Right lobe of liver (tissue), 4 donors: Measurements from ENCODE around the gene TTBK2.

Experiments
- POLR2A ChIP-seq: fragments of 450-650 bp; IDR thresholded peaks from one replicate; pipeline ENCODE4 v1.6.1; 2017; ENCODE audit warnings: antibody characterized with exemption, mild to moderate bottlenecking
- TF ChIP-seq, protein P1 (sequence below), 4 donors: fragments of 200-600 bp in 3 of 4; fragments of 450-650 bp in 1 of 4; IDR thresholded peaks; one replicate each; pipeline versions ENCODE4 v1.5.1 to v1.8.0; 2016 to 2022; ENCODE audit warnings: antibody characterized with exemption in 4 of 4, mild to moderate bottlenecking in 2 of 4
- donor health status: DM: no; HTN: no; CAD: no.
- donor health status: DM: no; HTN: no; CAD: no.
- donor health status: DM: no; HTN: yes; CAD: no.

DNA sequence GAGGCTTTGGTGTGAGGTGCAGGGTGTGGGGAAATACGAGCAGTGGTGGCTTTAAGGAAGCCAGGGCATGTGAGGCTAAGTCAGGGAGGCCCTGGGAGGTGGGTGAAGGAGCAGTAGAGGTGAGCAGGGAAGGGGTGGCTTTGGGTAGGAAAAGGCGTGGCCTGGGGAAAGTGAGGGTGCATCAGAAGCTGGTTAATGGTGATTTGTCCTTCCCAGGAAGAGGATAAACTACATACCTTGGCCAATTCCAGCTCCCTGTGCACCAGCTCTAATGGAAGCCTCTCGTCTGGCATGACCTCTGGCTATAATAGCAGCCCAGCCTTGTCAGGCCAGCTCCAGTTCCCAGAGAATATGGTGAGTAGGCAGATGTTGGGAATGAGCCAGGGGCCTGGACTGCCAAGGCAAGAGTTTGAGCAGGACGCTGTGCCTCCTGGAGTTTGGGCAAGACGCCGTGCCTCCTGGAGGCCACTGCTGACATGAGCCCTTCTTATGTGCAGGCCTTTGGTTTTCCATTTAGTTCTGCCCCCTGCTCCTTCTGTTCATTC, 225.0 kb downstream of the TTBK2 start:
- TF ChIP-seq, protein P1, sequence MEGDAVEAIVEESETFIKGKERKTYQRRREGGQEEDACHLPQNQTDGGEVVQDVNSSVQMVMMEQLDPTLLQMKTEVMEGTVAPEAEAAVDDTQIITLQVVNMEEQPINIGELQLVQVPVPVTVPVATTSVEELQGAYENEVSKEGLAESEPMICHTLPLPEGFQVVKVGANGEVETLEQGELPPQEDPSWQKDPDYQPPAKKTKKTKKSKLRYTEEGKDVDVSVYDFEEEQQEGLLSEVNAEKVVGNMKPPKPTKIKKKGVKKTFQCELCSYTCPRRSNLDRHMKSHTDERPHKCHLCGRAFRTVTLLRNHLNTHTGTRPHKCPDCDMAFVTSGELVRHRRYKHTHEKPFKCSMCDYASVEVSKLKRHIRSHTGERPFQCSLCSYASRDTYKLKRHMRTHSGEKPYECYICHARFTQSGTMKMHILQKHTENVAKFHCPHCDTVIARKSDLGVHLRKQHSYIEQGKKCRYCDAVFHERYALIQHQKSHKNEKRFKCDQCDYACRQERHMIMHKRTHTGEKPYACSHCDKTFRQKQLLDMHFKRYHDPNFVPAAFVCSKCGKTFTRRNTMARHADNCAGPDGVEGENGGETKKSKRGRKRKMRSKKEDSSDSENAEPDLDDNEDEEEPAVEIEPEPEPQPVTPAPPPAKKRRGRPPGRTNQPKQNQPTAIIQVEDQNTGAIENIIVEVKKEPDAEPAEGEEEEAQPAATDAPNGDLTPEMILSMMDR (IDR thresholded peaks at IDR 0.05) = no peak
- TF ChIP-seq POLR2A = no peak
